Osteocyte (in vitro differentiated cells): ENCODE data around the gene TOM1. TPM values are rescaled to one million over a fixed set of nuclear protein-coding genes. Genes with fewer than 3 reads are reported as not detected.

Experiments used
- DNase-seq: peaks from one replicate; pipeline ENCODE4 v3.0.0; 2021; ENCODE audit warnings: mixed read lengths; ENCODE audit not compliant: unreplicated experiment; ENCODE audit errors: extremely low spot score
- H3K27ac Mint-ChIP-seq: one replicate; pipeline ENCODE4 v1.8.0; 2021; ENCODE audit warnings: mild to moderate bottlenecking, mixed read lengths; ENCODE audit not compliant: unreplicated experiment
- H3K27me3 Mint-ChIP-seq: one replicate; pipeline ENCODE4 v1.8.0; 2021; ENCODE audit warnings: mixed read lengths; ENCODE audit not compliant: unreplicated experiment
- H3K36me3 Mint-ChIP-seq: one replicate; pipeline ENCODE4 v1.8.0; 2021; ENCODE audit warnings: mixed read lengths; ENCODE audit not compliant: unreplicated experiment
- H3K4me1 Mint-ChIP-seq: one replicate; pipeline ENCODE4 v1.8.0; 2021; ENCODE audit warnings: mixed read lengths; ENCODE audit not compliant: unreplicated experiment
- H3K4me3 Mint-ChIP-seq: one replicate; pipeline ENCODE4 v1.8.0; 2021; ENCODE audit warnings: mild to moderate bottlenecking, moderate library complexity, mixed read lengths; ENCODE audit not compliant: unreplicated experiment
- H3K9me3 Mint-ChIP-seq: one replicate; pipeline ENCODE4 v1.8.0; 2021; ENCODE audit warnings: mixed read lengths; ENCODE audit not compliant: unreplicated experiment
- total RNA-seq: library from RNA; stranded (reverse); gene quantifications from 2 replicates; pipeline ENCODE4 v1.2.1, GENCODE V29; 2021
- TF ChIP-seq, protein P1 (sequence below): fragments of 200-600 bp; sonication (generic); IDR thresholded peaks from 2 replicates; pipeline ENCODE4 v1.5.0; 2021; ENCODE audit warnings: antibody characterized with exemption, mild to moderate bottlenecking, moderate library complexity

TOM1 gene
- total RNA-seq, 1 donor from 2014 or later: 55.5 TPM

DNA sequence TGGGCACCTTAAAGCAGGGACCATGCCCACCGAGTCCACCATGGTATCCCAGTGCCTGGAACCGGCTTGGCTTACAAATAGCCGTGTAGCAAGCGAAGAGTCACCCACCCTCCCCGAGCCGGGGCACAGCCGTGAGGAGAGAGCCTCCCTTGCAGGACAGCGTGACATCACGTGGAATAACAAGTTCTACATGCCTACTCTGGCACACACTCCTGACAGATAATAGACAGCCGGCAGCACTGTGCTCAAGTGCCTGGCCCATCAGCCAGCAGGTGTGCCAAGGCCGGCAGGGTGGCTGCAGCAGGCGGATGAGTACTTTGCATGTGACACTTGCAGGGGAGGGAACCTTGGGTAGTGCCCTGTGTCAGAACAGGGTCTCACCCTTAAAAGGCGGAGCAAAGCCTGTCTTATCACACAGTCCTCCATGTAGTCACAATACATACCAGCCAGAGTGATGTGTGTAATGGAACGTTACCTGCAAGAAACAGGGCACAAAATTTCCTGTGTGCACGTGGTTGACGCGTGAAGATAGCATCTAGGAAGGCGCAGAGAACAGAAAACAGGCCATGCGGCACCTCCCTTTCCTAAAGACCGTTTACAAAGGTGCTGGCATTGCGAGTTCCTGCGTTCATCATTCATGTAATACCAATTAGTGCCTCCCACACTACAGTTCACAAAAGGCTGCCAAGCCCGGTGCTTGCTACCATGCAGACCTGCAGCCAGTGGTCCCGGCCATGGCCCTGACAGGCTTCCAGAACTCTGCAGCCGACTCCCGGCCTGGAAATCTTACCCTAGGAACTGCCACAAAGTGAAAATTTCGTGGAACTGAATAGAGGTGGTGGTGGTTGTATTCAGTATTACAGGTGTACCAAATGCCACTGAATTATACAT, 16.4 kb downstream of the TOM1 start:
- peaks cover 28% of the 10 kb centered on the region for H3K4me1 Mint-ChIP-seq
- no peak overlapping the region for H3K4me3 Mint-ChIP-seq
- H3K9me3 Mint-ChIP-seq: no peaks in the 10 kb centered on the region
- no peak overlapping the region for H3K27ac Mint-ChIP-seq
- TF ChIP-seq, protein P1, sequence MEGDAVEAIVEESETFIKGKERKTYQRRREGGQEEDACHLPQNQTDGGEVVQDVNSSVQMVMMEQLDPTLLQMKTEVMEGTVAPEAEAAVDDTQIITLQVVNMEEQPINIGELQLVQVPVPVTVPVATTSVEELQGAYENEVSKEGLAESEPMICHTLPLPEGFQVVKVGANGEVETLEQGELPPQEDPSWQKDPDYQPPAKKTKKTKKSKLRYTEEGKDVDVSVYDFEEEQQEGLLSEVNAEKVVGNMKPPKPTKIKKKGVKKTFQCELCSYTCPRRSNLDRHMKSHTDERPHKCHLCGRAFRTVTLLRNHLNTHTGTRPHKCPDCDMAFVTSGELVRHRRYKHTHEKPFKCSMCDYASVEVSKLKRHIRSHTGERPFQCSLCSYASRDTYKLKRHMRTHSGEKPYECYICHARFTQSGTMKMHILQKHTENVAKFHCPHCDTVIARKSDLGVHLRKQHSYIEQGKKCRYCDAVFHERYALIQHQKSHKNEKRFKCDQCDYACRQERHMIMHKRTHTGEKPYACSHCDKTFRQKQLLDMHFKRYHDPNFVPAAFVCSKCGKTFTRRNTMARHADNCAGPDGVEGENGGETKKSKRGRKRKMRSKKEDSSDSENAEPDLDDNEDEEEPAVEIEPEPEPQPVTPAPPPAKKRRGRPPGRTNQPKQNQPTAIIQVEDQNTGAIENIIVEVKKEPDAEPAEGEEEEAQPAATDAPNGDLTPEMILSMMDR: no peak
- no peak for DNase-seq
- H3K27me3 Mint-ChIP-seq: no peaks in the 10 kb centered on the region
- H3K36me3 Mint-ChIP-seq: peaks cover 16% of the 10 kb centered on the region

DNA sequence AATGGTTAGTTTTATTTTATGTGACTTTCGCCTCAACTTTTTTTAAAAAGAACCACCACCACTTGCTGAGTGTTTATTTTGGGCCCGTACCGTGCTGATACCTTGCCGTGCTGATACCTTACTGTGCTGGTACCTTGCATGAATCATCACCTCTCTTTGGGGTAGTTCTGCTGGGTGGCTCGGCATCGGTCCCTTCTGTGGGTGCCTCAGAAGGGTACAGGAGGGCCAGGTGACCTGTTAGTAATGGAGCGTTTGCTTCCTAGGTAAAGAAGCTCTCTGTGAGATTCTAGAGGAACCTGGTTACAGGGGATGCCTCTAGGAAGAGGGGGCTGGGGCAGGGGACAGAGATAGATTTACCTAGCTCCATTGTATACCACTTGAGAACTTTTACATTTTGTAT, 17.1 kb downstream of the TOM1 start:
- H3K27ac Mint-ChIP-seq: no peak overlapping the region
- no peak for DNase-seq
- H3K9me3 Mint-ChIP-seq: no peaks in the 10 kb centered on the region
- no peak overlapping the region for H3K4me3 Mint-ChIP-seq
- peaks cover 18% of the 10 kb centered on the region for H3K36me3 Mint-ChIP-seq
- TF ChIP-seq, protein P1: no peak
- no peaks in the 10 kb centered on the region for H3K27me3 Mint-ChIP-seq
- H3K4me1 Mint-ChIP-seq: peaks cover 27% of the 10 kb centered on the region

DNA sequence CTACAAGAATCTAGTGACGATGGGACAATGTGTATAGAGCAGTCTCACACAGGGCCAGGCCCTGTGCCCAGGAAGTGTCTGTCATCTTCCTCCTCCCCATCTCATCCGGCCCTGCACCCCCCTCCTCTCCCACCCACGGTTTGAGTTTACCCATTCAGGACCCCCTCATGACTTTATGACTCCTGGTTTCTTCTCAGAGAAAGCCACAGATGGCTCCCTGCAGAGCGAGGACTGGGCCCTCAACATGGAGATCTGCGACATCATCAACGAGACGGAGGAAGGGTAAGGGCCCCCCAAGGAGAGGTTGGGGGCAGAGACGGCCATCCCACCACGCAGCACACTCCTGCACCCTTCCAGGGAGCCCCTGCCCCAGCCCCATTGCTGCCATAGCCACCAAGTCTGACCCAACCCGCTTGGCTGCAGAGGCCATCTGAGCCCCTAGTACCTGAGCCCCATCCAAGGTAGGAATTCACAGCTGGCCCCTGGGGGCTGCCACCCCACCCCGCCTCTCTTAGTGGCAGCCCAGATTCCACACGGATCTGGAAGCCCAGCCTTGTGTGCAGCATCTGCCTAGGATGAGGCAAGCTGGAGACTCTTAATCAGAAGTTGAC, 18.1 kb downstream of the TOM1 start:
- no peaks in the 10 kb centered on the region for H3K9me3 Mint-ChIP-seq
- DNase-seq: no peak
- TF ChIP-seq, protein P1: no peak
- H3K36me3 Mint-ChIP-seq: peaks cover 24% of the 10 kb centered on the region
- H3K27ac Mint-ChIP-seq: no peak overlapping the region
- no peaks in the 10 kb centered on the region for H3K27me3 Mint-ChIP-seq
- peaks cover 20% of the 10 kb centered on the region for H3K4me1 Mint-ChIP-seq
- H3K4me3 Mint-ChIP-seq: no peak overlapping the region

DNA sequence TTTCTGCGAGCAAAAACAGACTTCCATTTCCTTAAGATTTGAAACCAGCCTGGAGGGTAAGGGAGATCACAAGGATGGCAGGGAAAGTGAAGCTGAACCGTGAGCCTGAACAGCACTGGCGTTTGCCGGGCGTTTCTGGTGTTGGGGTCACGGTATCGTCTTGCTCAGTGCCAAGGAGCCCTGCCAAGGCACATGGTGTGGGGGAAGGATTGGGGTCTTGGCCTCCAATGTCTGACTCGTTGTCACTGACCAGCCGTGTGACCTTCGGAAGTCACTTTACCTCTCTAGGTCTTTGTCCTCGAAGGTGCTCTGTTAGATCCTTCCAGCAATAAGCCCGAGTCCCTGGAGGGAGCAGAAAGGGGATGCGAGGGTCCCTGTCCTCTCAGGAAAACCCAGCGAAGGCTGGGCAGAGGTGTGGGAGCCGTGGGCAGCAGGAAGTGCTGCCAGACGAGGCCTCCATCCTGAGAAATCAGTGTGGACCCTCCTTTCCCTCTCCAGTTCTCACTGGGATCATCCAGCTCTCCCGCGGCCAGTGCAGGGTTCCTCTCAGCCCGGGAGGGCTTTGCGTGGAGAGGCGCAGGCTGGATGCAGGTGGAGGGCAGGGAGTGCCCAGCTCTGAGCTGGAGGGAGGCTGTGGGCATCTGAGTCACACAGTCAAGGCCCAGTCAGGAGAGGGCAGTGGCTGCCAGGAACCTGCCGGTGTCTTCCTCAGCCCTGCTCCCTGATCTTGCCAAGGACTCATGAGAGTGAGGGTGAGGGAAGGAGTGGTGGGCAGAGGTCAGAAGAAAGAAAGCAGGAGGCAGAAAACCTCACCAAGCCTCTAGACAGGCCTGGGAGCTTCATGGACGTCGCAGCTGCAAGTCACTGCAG, 18.9 kb downstream of the TOM1 start:
- H3K27me3 Mint-ChIP-seq: no peaks in the 10 kb centered on the region
- H3K4me3 Mint-ChIP-seq: no peak overlapping the region
- H3K36me3 Mint-ChIP-seq: peaks cover 31% of the 10 kb centered on the region
- TF ChIP-seq, protein P1: no peak
- peaks cover 12% of the 10 kb centered on the region for H3K4me1 Mint-ChIP-seq
- H3K27ac Mint-ChIP-seq: no peak overlapping the region
- no peaks in the 10 kb centered on the region for H3K9me3 Mint-ChIP-seq
- no peak for DNase-seq
